ENCODE data around the gene TMED6. TPM values are rescaled to one million over a fixed set of nuclear protein-coding genes. Genes with fewer than 3 reads are reported as not detected.

Gene TMED6
- total RNA-seq, 2 donors from 2014 or later: 23.1 to 62.8 TPM

DNA sequence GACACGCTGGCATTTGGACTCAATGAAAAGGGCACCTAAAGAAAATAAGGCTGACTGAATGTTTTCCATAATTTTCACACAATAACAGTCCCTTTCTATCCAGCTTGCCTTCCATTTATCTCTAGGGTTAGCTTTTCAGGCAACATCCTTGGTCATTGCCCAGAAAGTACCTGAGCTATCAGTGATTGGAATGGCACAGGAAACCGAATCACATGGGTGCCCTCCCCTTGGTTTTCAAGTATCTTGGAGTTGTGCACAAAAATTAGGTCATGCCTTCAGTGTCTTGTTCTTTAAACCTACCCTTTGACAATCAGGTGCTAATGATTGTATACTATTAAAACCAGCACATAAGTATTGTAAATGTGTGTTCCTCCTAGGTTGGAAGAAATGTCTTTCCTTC, 43.7 kb downstream of the TMED6 start:
- H3K4me1 ChIP-seq: peaks cover 12% of the 10 kb centered on the region
- H3K4me3 ChIP-seq: no peak overlapping the region
- no peak overlapping the region for H3K27ac ChIP-seq
- TF ChIP-seq POLR2A (IDR thresholded peaks at IDR 0.05): no peak
- TF ChIP-seq, protein P1, sequence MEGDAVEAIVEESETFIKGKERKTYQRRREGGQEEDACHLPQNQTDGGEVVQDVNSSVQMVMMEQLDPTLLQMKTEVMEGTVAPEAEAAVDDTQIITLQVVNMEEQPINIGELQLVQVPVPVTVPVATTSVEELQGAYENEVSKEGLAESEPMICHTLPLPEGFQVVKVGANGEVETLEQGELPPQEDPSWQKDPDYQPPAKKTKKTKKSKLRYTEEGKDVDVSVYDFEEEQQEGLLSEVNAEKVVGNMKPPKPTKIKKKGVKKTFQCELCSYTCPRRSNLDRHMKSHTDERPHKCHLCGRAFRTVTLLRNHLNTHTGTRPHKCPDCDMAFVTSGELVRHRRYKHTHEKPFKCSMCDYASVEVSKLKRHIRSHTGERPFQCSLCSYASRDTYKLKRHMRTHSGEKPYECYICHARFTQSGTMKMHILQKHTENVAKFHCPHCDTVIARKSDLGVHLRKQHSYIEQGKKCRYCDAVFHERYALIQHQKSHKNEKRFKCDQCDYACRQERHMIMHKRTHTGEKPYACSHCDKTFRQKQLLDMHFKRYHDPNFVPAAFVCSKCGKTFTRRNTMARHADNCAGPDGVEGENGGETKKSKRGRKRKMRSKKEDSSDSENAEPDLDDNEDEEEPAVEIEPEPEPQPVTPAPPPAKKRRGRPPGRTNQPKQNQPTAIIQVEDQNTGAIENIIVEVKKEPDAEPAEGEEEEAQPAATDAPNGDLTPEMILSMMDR (IDR thresholded peaks at IDR 0.05): no peak
- no peaks in the 10 kb centered on the region for H3K9me3 ChIP-seq
- intact Hi-C loops (cut with DNase I): no loop called here
- ATAC-seq (no peak), DNase-seq (no peak)
- WGBS, 2 donors: 77 to 82% methylated on average over 2 of the region's 2 CpGs
- H3K27me3 ChIP-seq: no peaks in the 10 kb centered on the region
- no peaks in the 10 kb centered on the region for H3K36me3 ChIP-seq (replicated peaks in 1 of 2; ENCODE audit: insufficient read depth in 1 of 2, low read depth in 2 of 2)

DNA sequence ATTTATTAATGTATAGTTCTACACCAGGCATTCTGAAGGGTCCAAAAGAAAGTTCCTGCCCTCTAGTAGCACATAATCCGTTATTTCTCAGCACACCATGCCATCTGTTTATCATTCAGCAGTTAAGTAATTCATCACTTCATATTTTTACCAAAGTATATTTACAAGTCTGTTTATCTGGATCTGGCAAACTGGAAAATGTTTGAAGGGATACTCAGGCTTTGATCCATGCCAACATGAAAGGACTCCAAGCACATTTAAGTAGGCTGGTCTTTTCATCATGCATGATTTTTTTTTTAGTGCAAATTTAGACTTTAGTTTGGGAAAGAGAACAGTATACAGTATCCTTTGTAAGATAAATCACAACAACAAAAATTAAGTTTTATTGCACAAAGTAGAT, 44.5 kb downstream of the TMED6 start:
- Histone ChIP-seq H3K27me3 (no peaks in the 10 kb centered on the region), H3K9me3 (no peaks in the 10 kb centered on the region), H3K4me3 (no peak overlapping the region), H3K4me1 (peaks cover 7% of the 10 kb centered on the region), H3K36me3 (replicated peaks in 1 of 2; ENCODE audit: insufficient read depth in 1 of 2, low read depth in 2 of 2) (no peaks in the 10 kb centered on the region), H3K27ac (no peak overlapping the region)
- ATAC-seq (no peak), DNase-seq (no peak)
- no peak for TF ChIP-seq POLR2A (IDR thresholded peaks at IDR 0.05)
- TF ChIP-seq, protein P1 (IDR thresholded peaks at IDR 0.05): no peak
- intact Hi-C loops (cut with DNase I): no loop called here
- WGBS, 2 donors: 38 to 44% methylated on average over 1 of the region's 1 CpG

DNA sequence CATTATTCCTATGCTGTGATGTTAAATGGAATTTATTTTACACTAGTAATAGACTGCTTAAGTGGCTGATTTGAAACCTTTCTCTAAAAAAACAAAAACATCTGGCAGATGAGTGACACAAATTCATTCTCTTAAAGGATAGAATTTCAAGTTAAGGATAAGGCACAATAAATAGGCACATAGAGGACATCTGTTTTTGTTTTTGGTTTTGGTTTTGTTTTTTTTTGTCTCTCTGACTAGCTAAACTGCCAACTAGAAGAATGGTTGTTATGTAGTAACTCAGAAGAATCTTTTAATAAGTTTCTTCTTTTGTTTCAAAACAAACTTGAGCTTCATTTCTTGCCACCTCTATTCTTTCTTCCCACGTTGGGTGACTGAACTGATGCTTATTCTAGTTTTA, 45.6 kb downstream of the TMED6 start:
- Histone ChIP-seq H3K27ac (no peak overlapping the region), H3K27me3 (no peaks in the 10 kb centered on the region), H3K36me3 (replicated peaks in 1 of 2; ENCODE audit: insufficient read depth in 1 of 2, low read depth in 2 of 2) (no peaks in the 10 kb centered on the region), H3K4me1 (peaks cover 4% of the 10 kb centered on the region), H3K9me3 (no peaks in the 10 kb centered on the region), H3K4me3 (no peak overlapping the region)
- no peak for DNase-seq
- TF ChIP-seq, protein P1 (IDR thresholded peaks at IDR 0.05): no peak
- TF ChIP-seq POLR2A (IDR thresholded peaks at IDR 0.05): no peak
- WGBS, 2 donors: 53 to 68% methylated on average over 1 of the region's 1 CpG
- intact Hi-C loops (cut with DNase I): no loop called here
- ATAC-seq: no peak

DNA sequence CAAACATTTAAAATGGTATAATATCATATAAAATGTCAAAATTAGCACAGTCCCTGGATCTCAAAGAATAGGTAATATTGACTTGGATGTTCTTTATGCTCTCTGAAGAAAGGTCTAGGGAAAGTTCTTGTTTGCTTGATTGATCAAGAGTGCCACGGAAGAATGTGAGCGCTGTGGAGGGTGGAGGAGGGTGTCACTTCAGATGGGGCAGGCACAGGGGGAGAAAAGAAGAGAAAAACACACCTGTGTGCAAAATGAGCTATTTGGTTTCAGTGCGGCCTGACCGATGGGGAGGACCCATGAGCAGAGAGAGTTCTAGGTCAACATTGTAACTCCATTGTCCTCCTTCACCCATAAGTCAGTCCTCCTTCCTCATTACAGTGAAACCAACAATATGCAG, 49.3 kb downstream of the TMED6 start:
- H3K4me3 ChIP-seq: no peak overlapping the region
- 80 to 83% methylated on average over 4 of the region's 4 CpGs for WGBS, 2 donors
- no peak for ATAC-seq
- H3K4me1 ChIP-seq: no peaks in the 10 kb centered on the region
- TF ChIP-seq POLR2A (IDR thresholded peaks at IDR 0.05): no peak
- TF ChIP-seq, protein P1 (IDR thresholded peaks at IDR 0.05): no peak
- intact Hi-C loops (cut with DNase I): no loop called here
- H3K9me3 ChIP-seq: no peaks in the 10 kb centered on the region
- no peak for DNase-seq
- H3K27ac ChIP-seq: no peak overlapping the region
- H3K36me3 ChIP-seq (replicated peaks in 1 of 2; ENCODE audit: insufficient read depth in 1 of 2, low read depth in 2 of 2): peaks cover 0 to 3% of the 10 kb centered on the region in 2 donors
- no peaks in the 10 kb centered on the region for H3K27me3 ChIP-seq

DNA sequence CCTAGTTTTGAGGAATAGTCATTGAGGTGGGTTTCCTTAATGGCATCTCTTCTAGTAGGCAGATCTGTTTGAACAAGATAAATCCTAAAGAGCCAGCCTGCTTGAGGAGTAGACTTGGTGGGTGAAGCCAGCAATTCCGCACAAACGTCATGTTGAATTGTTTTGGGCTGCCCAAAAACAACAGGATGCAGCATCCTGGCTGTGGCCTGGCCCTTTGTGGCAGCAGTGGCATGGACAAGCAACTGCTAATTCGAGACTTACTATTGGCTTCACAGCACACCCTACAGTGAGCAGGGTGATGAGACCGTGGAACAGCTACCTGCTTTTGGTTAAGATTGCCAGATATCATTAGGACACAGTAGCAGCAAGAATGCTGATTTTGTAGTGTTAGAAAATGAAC, 49.7 kb downstream of the TMED6 start:
- no peak for DNase-seq
- Histone ChIP-seq H3K27me3 (no peaks in the 10 kb centered on the region), H3K4me3 (no peak overlapping the region), H3K36me3 (replicated peaks in 1 of 2; ENCODE audit: insufficient read depth in 1 of 2, low read depth in 2 of 2) (peaks cover 0 to 3% of the 10 kb centered on the region in 2 donors), H3K9me3 (no peaks in the 10 kb centered on the region), H3K4me1 (no peaks in the 10 kb centered on the region), H3K27ac (no peak overlapping the region)
- 93 to 96% methylated on average over 4 of the region's 4 CpGs for WGBS, 2 donors
- intact Hi-C loops (cut with DNase I): no loop called here
- no peak for ATAC-seq
- no peak for TF ChIP-seq POLR2A (IDR thresholded peaks at IDR 0.05)
- TF ChIP-seq, protein P1 (IDR thresholded peaks at IDR 0.05): no peak
